ENCODE data around the gene PYGL.

The PYGL gene

DNA sequence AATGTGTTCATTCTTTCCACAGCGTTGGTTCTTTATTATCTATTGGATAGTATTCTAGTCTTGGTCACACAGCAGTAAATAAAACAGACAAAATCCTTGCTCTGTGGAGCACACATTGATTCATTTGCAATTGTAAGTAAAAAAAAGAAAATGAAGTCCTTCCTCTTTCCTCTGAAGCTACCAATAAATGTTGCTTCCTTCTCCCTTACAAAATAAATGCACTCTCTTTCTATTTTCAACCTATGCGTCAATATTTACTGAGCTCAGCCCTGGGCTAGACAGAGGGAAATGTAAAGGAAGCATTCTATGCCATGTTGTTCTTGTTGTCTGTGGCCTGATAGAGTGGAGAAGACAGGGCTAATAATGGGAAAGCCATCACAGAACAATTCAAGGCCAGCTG is 69.5 kb downstream of the PYGL start (continued):
- TF ChIP-seq ZNF350 (tag by site-specific recombination; IDR thresholded peaks at IDR 0.05) = no peak
- TF ChIP-seq ZNF837 (tag by site-specific recombination; IDR thresholded peaks at IDR 0.05) = no peak
- no peak for TF ChIP-seq ZSCAN30 (tag by site-specific recombination; IDR thresholded peaks at IDR 0.05)
- no peak for TF ChIP-seq ZNF610 (tag by site-specific recombination; IDR thresholded peaks at IDR 0.05; ENCODE audit: borderline replicate concordance)

DNA sequence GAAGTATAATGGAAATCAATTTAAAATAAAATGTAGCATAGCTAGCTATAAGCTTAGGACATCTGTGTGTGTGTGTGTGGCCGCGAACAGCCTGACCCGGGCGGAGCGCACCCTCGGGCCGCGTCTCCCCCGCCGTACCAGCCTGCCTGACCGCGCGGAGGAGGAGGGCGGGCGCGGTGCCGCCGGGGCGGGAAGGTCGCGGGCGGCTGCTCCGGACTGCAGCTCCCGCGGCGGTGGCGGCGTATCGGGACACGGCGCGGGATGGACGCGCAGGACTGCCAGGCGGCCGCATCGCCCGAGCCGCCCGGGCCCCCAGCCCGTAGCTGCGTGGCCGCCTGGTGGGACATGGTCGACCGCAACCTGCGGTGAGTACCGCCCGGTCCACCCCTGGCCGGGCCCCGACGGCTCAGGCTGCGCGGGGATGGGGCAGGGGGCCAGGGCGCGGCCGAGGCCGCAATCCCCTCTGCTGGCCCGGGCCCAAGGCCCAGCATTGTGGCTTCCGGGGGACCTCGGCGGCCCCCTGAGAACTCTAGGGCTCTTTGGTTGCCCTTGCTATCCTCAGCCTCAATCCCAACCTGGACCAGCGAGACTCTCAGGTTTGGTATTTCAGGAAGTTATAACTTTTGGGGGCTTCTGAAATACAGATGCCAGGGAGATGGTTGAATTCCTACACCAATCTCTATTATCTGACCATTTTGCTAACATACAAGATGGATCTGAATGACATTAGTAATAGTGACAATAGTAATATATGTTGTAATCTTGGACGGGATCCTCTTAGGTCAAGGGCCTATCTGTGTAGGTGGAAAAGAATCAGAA is 72.2 kb downstream of the PYGL start, which contains the start of gene ABHD12B:
TSS of gene ABHD12B (plus strand) at position 140 of the 819 bp plus-strand sequence. CDS start at position 262, 122 bp downstream.
- Histone ChIP-seq H3K27ac (ENCODE audit: extremely low read depth, low read depth, low read length) (no peak within 1 kb of the TSS), H3K36me3 (ENCODE audit: control insufficient read depth in 2 of 2, insufficient read depth in 1 of 2, low read length in 2 of 2) (no peaks in the 10 kb centered on the region), H3K4me3 (ENCODE audit: low read depth, low read length) (no peak within 1 kb of the TSS), H3K9me3 (ENCODE audit: control insufficient read depth, insufficient read depth, low read depth, low read length) (no peaks in the 10 kb centered on the region), H3K4me1 (ENCODE audit: control insufficient read depth, insufficient read depth, low read length) (no peaks in the 10 kb centered on the region)
- TF ChIP-seq ZNF596 (tag by site-specific recombination; IDR thresholded peaks at IDR 0.05) = no peak
- POLR2A ChIA-PET = no interaction called here
- CTCF ChIA-PET = no interaction called here

DNA sequence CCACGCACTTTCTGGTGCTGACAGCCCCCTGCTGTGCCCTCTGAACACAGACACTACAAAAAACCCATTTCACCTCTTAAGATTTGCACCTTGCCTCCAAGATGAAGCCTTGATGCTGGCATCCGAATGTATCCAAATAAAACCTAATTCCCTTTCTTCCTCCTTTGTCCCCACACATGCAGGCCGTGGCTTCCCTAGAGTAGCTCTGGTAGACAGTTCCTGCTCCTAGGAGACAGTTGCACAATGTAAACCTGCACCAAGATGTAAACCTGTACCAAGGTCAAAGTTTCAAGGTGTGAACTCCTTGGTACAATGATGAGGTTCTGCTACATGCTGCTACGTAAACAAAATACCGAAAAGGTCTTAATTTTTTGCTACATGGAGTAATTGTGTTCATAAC is 73.1 kb downstream of the PYGL start:
- TF ChIP-seq ZNF335 (tag by site-specific recombination; conservative IDR thresholded peaks at IDR 0.05) = no peak
- no peak for TF ChIP-seq ZNF501 (tag by site-specific recombination; IDR thresholded peaks at IDR 0.05)
- TF ChIP-seq WT1 (tag by site-specific recombination; IDR thresholded peaks at IDR 0.05) = no peak
- TF ChIP-seq, protein P1, sequence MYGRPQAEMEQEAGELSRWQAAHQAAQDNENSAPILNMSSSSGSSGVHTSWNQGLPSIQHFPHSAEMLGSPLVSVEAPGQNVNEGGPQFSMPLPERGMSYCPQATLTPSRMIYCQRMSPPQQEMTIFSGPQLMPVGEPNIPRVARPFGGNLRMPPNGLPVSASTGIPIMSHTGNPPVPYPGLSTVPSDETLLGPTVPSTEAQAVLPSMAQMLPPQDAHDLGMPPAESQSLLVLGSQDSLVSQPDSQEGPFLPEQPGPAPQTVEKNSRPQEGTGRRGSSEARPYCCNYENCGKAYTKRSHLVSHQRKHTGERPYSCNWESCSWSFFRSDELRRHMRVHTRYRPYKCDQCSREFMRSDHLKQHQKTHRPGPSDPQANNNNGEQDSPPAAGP (tag by site-specific recombination; IDR thresholded peaks at IDR 0.05) = no peak
- no peak for TF ChIP-seq ZBTB20 (tag by site-specific recombination; IDR thresholded peaks at IDR 0.05)
- TF ChIP-seq, protein P2, sequence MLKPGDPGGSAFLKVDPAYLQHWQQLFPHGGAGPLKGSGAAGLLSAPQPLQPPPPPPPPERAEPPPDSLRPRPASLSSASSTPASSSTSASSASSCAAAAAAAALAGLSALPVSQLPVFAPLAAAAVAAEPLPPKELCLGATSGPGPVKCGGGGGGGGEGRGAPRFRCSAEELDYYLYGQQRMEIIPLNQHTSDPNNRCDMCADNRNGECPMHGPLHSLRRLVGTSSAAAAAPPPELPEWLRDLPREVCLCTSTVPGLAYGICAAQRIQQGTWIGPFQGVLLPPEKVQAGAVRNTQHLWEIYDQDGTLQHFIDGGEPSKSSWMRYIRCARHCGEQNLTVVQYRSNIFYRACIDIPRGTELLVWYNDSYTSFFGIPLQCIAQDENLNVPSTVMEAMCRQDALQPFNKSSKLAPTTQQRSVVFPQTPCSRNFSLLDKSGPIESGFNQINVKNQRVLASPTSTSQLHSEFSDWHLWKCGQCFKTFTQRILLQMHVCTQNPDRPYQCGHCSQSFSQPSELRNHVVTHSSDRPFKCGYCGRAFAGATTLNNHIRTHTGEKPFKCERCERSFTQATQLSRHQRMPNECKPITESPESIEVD (tag by site-specific recombination; IDR thresholded peaks at IDR 0.05) = no peak
- no peak for TF ChIP-seq ZIC2 (tag by site-specific recombination; IDR thresholded peaks at IDR 0.05)
- no peak for TF ChIP-seq OSR2 (tag by site-specific recombination; IDR thresholded peaks at IDR 0.05)
- no peak for TF ChIP-seq KLF1 (tag by site-specific recombination; IDR thresholded peaks at IDR 0.05)
- Histone ChIP-seq H3K27ac (ENCODE audit: extremely low read depth, low read depth, low read length) (no peak overlapping the region), H3K9me3 (ENCODE audit: control insufficient read depth, insufficient read depth, low read depth, low read length) (no peaks in the 10 kb centered on the region), H3K36me3 (ENCODE audit: control insufficient read depth in 2 of 2, insufficient read depth in 1 of 2, low read length in 2 of 2) (no peaks in the 10 kb centered on the region), H3K4me3 (ENCODE audit: low read depth, low read length) (no peak overlapping the region), H3K4me1 (ENCODE audit: control insufficient read depth, insufficient read depth, low read length) (no peaks in the 10 kb centered on the region)
- ChIA-PET POLR2A (no interaction called here), CTCF (interaction anchor here (0.6 kb wide), 2 partner anchors 12 to 94 kb away, joined by 3 read pairs; no protein-coding TSS in a partner anchor)

DNA sequence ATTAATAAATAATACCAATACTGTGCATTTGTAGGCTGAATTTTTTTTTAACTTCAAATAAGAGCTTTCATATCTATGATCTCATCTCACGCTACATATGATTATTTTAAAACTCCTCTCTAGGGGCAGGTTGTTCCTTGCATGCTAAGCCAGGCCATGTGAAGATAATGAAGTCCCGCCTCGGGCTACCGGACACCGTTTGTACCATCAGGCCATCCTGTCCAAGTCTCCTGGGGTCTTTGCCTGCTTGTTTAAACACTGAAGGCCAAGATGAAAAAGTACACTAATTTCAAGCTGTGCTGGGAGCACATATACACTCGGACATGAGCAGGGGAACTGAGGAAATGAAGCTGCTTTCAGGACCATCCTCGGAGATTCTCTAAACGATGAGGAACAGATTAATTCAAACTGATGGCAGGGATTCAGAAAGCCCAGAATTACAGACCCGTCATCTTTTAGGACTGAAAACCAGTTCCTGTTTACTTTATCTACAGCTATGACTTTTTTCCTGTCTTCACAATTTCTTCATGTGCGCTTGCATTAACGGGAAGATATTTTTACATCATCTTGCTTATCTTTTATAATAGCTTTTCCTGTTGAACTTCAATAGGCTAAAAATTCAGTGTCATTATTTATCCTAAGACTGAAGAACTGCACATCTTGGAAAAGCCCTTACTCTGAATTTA is 78.7 kb downstream of the PYGL start:
- no peaks in the 10 kb centered on the region for H3K9me3 ChIP-seq (ENCODE audit: control insufficient read depth, insufficient read depth, low read depth, low read length)
- no peaks in the 10 kb centered on the region for H3K4me1 ChIP-seq (ENCODE audit: control insufficient read depth, insufficient read depth, low read length)
- H3K4me3 ChIP-seq (ENCODE audit: low read depth, low read length) = no peak overlapping the region
- ChIA-PET CTCF (interaction anchor here (0.7 kb wide), 1 partner anchor 657 kb away, joined by 3 read pairs; no protein-coding TSS in a partner anchor), POLR2A (no interaction called here)
- no peaks in the 10 kb centered on the region for H3K36me3 ChIP-seq (ENCODE audit: control insufficient read depth in 2 of 2, insufficient read depth in 1 of 2, low read length in 2 of 2)
- no peak overlapping the region for H3K27ac ChIP-seq (ENCODE audit: extremely low read depth, low read depth, low read length)
- TF ChIP-seq, protein P1 (tag by site-specific recombination; IDR thresholded peaks at IDR 0.05) = no peak
- TF ChIP-seq ZNF623 (tag by site-specific recombination; IDR thresholded peaks at IDR 0.05) (no peak), ZNF211 (tag by site-specific recombination; IDR thresholded peaks at IDR 0.05; ENCODE audit: low read depth) (no peak), ZNF155 (tag by site-specific recombination; IDR thresholded peaks at IDR 0.05) (no peak), ZNF768 (tag by site-specific recombination; IDR thresholded peaks at IDR 0.05) (no peak), ZNF747 (tag by site-specific recombination; IDR thresholded peaks at IDR 0.05) (no peak), ZNF2 (tag by site-specific recombination; IDR thresholded peaks at IDR 0.05) (no peak), ZNF837 (tag by site-specific recombination; IDR thresholded peaks at IDR 0.05) (no peak), SP3 (tag by site-specific recombination; IDR thresholded peaks at IDR 0.05) (no peak)
- TF ChIP-seq, protein P3, sequence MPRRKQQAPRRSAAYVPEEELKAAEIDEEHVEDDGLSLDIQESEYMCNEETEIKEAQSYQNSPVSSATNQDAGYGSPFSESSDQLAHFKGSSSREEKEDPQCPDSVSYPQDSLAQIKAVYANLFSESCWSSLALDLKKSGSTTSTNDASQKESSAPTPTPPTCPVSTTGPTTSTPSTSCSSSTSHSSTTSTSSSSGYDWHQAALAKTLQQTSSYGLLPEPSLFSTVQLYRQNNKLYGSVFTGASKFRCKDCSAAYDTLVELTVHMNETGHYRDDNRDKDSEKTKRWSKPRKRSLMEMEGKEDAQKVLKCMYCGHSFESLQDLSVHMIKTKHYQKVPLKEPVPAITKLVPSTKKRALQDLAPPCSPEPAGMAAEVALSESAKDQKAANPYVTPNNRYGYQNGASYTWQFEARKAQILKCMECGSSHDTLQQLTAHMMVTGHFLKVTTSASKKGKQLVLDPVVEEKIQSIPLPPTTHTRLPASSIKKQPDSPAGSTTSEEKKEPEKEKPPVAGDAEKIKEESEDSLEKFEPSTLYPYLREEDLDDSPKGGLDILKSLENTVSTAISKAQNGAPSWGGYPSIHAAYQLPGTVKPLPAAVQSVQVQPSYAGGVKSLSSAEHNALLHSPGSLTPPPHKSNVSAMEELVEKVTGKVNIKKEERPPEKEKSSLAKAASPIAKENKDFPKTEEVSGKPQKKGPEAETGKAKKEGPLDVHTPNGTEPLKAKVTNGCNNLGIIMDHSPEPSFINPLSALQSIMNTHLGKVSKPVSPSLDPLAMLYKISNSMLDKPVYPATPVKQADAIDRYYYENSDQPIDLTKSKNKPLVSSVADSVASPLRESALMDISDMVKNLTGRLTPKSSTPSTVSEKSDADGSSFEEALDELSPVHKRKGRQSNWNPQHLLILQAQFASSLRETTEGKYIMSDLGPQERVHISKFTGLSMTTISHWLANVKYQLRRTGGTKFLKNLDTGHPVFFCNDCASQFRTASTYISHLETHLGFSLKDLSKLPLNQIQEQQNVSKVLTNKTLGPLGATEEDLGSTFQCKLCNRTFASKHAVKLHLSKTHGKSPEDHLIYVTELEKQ (tag by site-specific recombination; IDR thresholded peaks at IDR 0.05; ENCODE audit: borderline replicate concordance) = no peak
